Stimulated activated naive CD4-positive, alpha-beta T cell treated with Interleukin-2 at 50 U/mL for 16 hours (primary cell): ENCODE measurements around the gene AADACL3.
"Not testable (repeated sequence)": the region's sequence is repeated elsewhere in the genome, so short reads cannot be mapped to it uniquely, and the experiment has no call there.

Experiments
- DNase-seq: peaks from one replicate; lab custom pipeline; 2025; lab: John Stamatoyannopoulos, UW

Gene AADACL3

GRCh38 chr1:12715896-12716437 is at the start of gene AADACL3:
AADACL3 (plus strand) TSS chr1:12716110; CDS start chr1:12716177, 67 bp downstream.
- DNase-seq = no peak

- DNase-seq = no peak
Observed at GRCh38 chr1:12666141-12666735, 49.7 kb upstream of the AADACL3 start.

- no peak for DNase-seq
Observed at GRCh38 chr1:12669529-12670068, 46.3 kb upstream of the AADACL3 start.

- DNase-seq = no peak
Observed at GRCh38 chr1:12674358-12674757, 41.6 kb upstream of the AADACL3 start.

- DNase-seq = not testable (repeated sequence)
Observed at GRCh38 chr1:12676122-12676521, 39.8 kb upstream of the AADACL3 start.

GRCh38 chr1:12677565-12677964 is 38.3 kb upstream of the AADACL3 start:
- no peak for DNase-seq

GRCh38 chr1:12678350-12678749 is 37.6 kb upstream of the AADACL3 start:
- no peak for DNase-seq

- no peak for DNase-seq
Observed at GRCh38 chr1:12678820-12679219, 37.1 kb upstream of the AADACL3 start.

GRCh38 chr1:12690156-12690555 is 25.8 kb upstream of the AADACL3 start:
- DNase-seq = no peak

- DNase-seq = no peak
Observed at GRCh38 chr1:12692967-12693782, 22.7 kb upstream of the AADACL3 start.

- DNase-seq = no peak
Observed at GRCh38 chr1:12696658-12697057, 19.3 kb upstream of the AADACL3 start.

- no peak for DNase-seq
Observed at GRCh38 chr1:12697397-12697796, 18.5 kb upstream of the AADACL3 start.

- DNase-seq = no peak
Observed at GRCh38 chr1:12703821-12704451, 12.0 kb upstream of the AADACL3 start.

- no peak for DNase-seq
Observed at GRCh38 chr1:12706061-12706460, 9.8 kb upstream of the AADACL3 start.

GRCh38 chr1:12708396-12709090 is 7.4 kb upstream of the AADACL3 start:
- no peak for DNase-seq

- no peak for DNase-seq
Observed at GRCh38 chr1:12709091-12709491, 6.8 kb upstream of the AADACL3 start.

GRCh38 chr1:12709696-12710095 is 6.2 kb upstream of the AADACL3 start:
- DNase-seq = no peak

- DNase-seq = no peak
Observed at GRCh38 chr1:12711536-12711935, 4.4 kb upstream of the AADACL3 start.

GRCh38 chr1:12712076-12712475 is 3.8 kb upstream of the AADACL3 start:
- DNase-seq = no peak

- DNase-seq = no peak
Observed at GRCh38 chr1:12712929-12713328, 3.0 kb upstream of the AADACL3 start.

- DNase-seq = not testable (repeated sequence)
Observed at GRCh38 chr1:12713651-12714050, 2.3 kb upstream of the AADACL3 start.
